22Rv1 (cell line): Measurements from ENCODE around the gene APOM.
A peak's percentile ranks its signal among the peaks of the same experiment; 100 is the strongest.

Experiments
- H3K27ac ChIP-seq: fragments of 450-650 bp; 2 replicates; pipeline ENCODE4 v1.5.1; 2017
- CTCF ChIP-seq: fragments of 450-650 bp; IDR thresholded peaks from 2 replicates; pipeline ENCODE4 v1.5.1; 2017; ENCODE audit warnings: mild to moderate bottlenecking
- ZFX ChIP-seq: fragments of 450-650 bp; IDR thresholded peaks from 2 replicates; pipeline ENCODE4 v1.6.1; 2017; ENCODE audit warnings: antibody characterized with exemption, borderline replicate concordance

The APOM gene

GRCh38 chr6:31624070-31624469, 31.6 kb upstream of the APOM start:
- H3K27ac ChIP-seq: no peak overlapping the region
- TF ChIP-seq CTCF (no peak), ZFX (no peak)

- no peak for TF ChIP-seq ZFX
- no peak for TF ChIP-seq CTCF
- H3K27ac ChIP-seq: no peak overlapping the region
Observed at GRCh38 chr6:31626952-31627351, 28.7 kb upstream of the APOM start.

GRCh38 chr6:31627690-31628287, 27.9 kb upstream of the APOM start:
- no peak overlapping the region for H3K27ac ChIP-seq
- TF ChIP-seq CTCF: no peak
- no peak for TF ChIP-seq ZFX

- H3K27ac ChIP-seq: no peak overlapping the region
- TF ChIP-seq CTCF: no peak
- no peak for TF ChIP-seq ZFX
Observed at GRCh38 chr6:31629014-31629413, 26.7 kb upstream of the APOM start.

- 0 out of 2 replicates have a peak overlapping the region, but pooled peaks have one; percentile 2 for H3K27ac ChIP-seq
- TF ChIP-seq CTCF (no peak), ZFX (no peak)
Observed at GRCh38 chr6:31630177-31630934, 25.3 kb upstream of the APOM start.

- TF ChIP-seq CTCF (no peak), ZFX (no peak)
- 0 out of 2 replicates have a peak overlapping the region, but pooled peaks have one; percentile 2 for H3K27ac ChIP-seq
Observed at GRCh38 chr6:31631209-31631608, 24.5 kb upstream of the APOM start.

GRCh38 chr6:31631681-31632278, 23.9 kb upstream of the APOM start:
- peak overlapping the region; percentile 8; the same call in 1 of the 2 replicates for H3K27ac ChIP-seq
- TF ChIP-seq CTCF (no peak), ZFX (no peak)
